ENCODE measurements around the gene SOAT1. TPM values are rescaled to one million over a fixed set of nuclear protein-coding genes. Genes with fewer than 3 reads are reported as not detected.

Gene SOAT1
- total RNA-seq, 1 donor from 2014 or later = 8.9 TPM

GRCh38 chr1:179322557-179322956 is 29.0 kb downstream of the SOAT1 start:
- no peak overlapping the region for H3K27ac ChIP-seq (ENCODE audit: low read depth, low read length)

GRCh38 chr1:179323436-179323835 is 29.8 kb downstream of the SOAT1 start:
- Histone ChIP-seq H3K4me1 (ENCODE audit: control insufficient read depth in 3 of 3, insufficient read depth in 3 of 3, low read length in 3 of 3) (no peaks in the 10 kb centered on the region), H3K4me3 (ENCODE audit: low read length in 3 of 3) (no peak overlapping the region), H3K27ac (ENCODE audit: low read depth, low read length) (no peak overlapping the region), H3K9ac (ENCODE audit: low read depth in 1 of 3, low read length in 3 of 3) (no peak overlapping the region), H3K36me3 (ENCODE audit: control insufficient read depth in 3 of 3, insufficient read depth in 3 of 3, low read length in 3 of 3) (peaks cover 0 to 9% (median 3%) of the 10 kb centered on the region in 3 donors), H3K9me3 (ENCODE audit: control insufficient read depth in 3 of 3, low read length in 3 of 3) (no peaks in the 10 kb centered on the region), H3K27me3 (ENCODE audit: control insufficient read depth in 3 of 3, insufficient read depth in 3 of 3, low read length in 3 of 3) (no peaks in the 10 kb centered on the region)

More at GRCh38 chr1:179322557-179322956, 29.0 kb downstream of the SOAT1 start:
- Histone ChIP-seq H3K4me1 (ENCODE audit: control insufficient read depth in 3 of 3, insufficient read depth in 3 of 3, low read length in 3 of 3) (no peaks in the 10 kb centered on the region), H3K9ac (ENCODE audit: low read depth in 1 of 3, low read length in 3 of 3) (no peak overlapping the region), H3K4me3 (ENCODE audit: low read length in 3 of 3) (no peak overlapping the region), H3K9me3 (ENCODE audit: control insufficient read depth in 3 of 3, low read length in 3 of 3) (no peaks in the 10 kb centered on the region), H3K27me3 (ENCODE audit: control insufficient read depth in 3 of 3, insufficient read depth in 3 of 3, low read length in 3 of 3) (no peaks in the 10 kb centered on the region), H3K36me3 (ENCODE audit: control insufficient read depth in 3 of 3, insufficient read depth in 3 of 3, low read length in 3 of 3) (peaks cover 0 to 9% (median 5%) of the 10 kb centered on the region in 3 donors)

- Histone ChIP-seq H3K4me3 (ENCODE audit: low read length in 3 of 3) (no peak overlapping the region), H3K27ac (ENCODE audit: low read depth, low read length) (no peak overlapping the region), H3K36me3 (ENCODE audit: control insufficient read depth in 3 of 3, insufficient read depth in 3 of 3, low read length in 3 of 3) (peaks cover 0 to 9% (median 0%) of the 10 kb centered on the region in 3 donors), H3K9ac (ENCODE audit: low read depth in 1 of 3, low read length in 3 of 3) (no peak overlapping the region), H3K27me3 (ENCODE audit: control insufficient read depth in 3 of 3, insufficient read depth in 3 of 3, low read length in 3 of 3) (no peaks in the 10 kb centered on the region), H3K9me3 (ENCODE audit: control insufficient read depth in 3 of 3, low read length in 3 of 3) (no peaks in the 10 kb centered on the region), H3K4me1 (ENCODE audit: control insufficient read depth in 3 of 3, insufficient read depth in 3 of 3, low read length in 3 of 3) (no peaks in the 10 kb centered on the region)
Measured at GRCh38 chr1:179325836-179326235, 32.2 kb downstream of the SOAT1 start.

GRCh38 chr1:179326746-179327145 is 33.1 kb downstream of the SOAT1 start:
- Histone ChIP-seq H3K36me3 (ENCODE audit: control insufficient read depth in 3 of 3, insufficient read depth in 3 of 3, low read length in 3 of 3) (peaks cover 0 to 9% (median 0%) of the 10 kb centered on the region in 3 donors), H3K4me1 (ENCODE audit: control insufficient read depth in 3 of 3, insufficient read depth in 3 of 3, low read length in 3 of 3) (no peaks in the 10 kb centered on the region), H3K27ac (ENCODE audit: low read depth, low read length) (no peak overlapping the region), H3K4me3 (ENCODE audit: low read length in 3 of 3) (no peak overlapping the region), H3K9me3 (ENCODE audit: control insufficient read depth in 3 of 3, low read length in 3 of 3) (no peaks in the 10 kb centered on the region), H3K27me3 (ENCODE audit: control insufficient read depth in 3 of 3, insufficient read depth in 3 of 3, low read length in 3 of 3) (no peaks in the 10 kb centered on the region), H3K9ac (ENCODE audit: low read depth in 1 of 3, low read length in 3 of 3) (no peak overlapping the region)

GRCh38 chr1:179327196-179327595 is 33.6 kb downstream of the SOAT1 start:
- H3K27me3 ChIP-seq (ENCODE audit: control insufficient read depth in 3 of 3, insufficient read depth in 3 of 3, low read length in 3 of 3) = no peaks in the 10 kb centered on the region
- H3K27ac ChIP-seq (ENCODE audit: low read depth, low read length) = no peak overlapping the region
- H3K36me3 ChIP-seq (ENCODE audit: control insufficient read depth in 3 of 3, insufficient read depth in 3 of 3, low read length in 3 of 3) = peaks cover 0 to 9% (median 0%) of the 10 kb centered on the region in 3 donors
- H3K9me3 ChIP-seq (ENCODE audit: control insufficient read depth in 3 of 3, low read length in 3 of 3) = no peaks in the 10 kb centered on the region
- H3K4me3 ChIP-seq (ENCODE audit: low read length in 3 of 3) = no peak overlapping the region
- no peaks in the 10 kb centered on the region for H3K4me1 ChIP-seq (ENCODE audit: control insufficient read depth in 3 of 3, insufficient read depth in 3 of 3, low read length in 3 of 3)
- H3K9ac ChIP-seq (ENCODE audit: low read depth in 1 of 3, low read length in 3 of 3) = no peak overlapping the region

- Histone ChIP-seq H3K36me3 (ENCODE audit: control insufficient read depth in 3 of 3, insufficient read depth in 3 of 3, low read length in 3 of 3) (peaks cover 0 to 9% (median 0%) of the 10 kb centered on the region in 3 donors), H3K4me3 (ENCODE audit: low read length in 3 of 3) (no peak overlapping the region), H3K4me1 (ENCODE audit: control insufficient read depth in 3 of 3, insufficient read depth in 3 of 3, low read length in 3 of 3) (no peaks in the 10 kb centered on the region), H3K27ac (ENCODE audit: low read depth, low read length) (no peak overlapping the region), H3K9me3 (ENCODE audit: control insufficient read depth in 3 of 3, low read length in 3 of 3) (no peaks in the 10 kb centered on the region), H3K9ac (ENCODE audit: low read depth in 1 of 3, low read length in 3 of 3) (no peak overlapping the region), H3K27me3 (ENCODE audit: control insufficient read depth in 3 of 3, insufficient read depth in 3 of 3, low read length in 3 of 3) (no peaks in the 10 kb centered on the region)
Measured at GRCh38 chr1:179327679-179328078, 34.1 kb downstream of the SOAT1 start.

GRCh38 chr1:179329862-179330261 is 36.3 kb downstream of the SOAT1 start:
- Histone ChIP-seq H3K4me3 (ENCODE audit: low read length in 3 of 3) (no peak overlapping the region), H3K36me3 (ENCODE audit: control insufficient read depth in 3 of 3, insufficient read depth in 3 of 3, low read length in 3 of 3) (no peaks in the 10 kb centered on the region)

GRCh38 chr1:179334440-179334839 is 40.8 kb downstream of the SOAT1 start:
- Histone ChIP-seq H3K36me3 (ENCODE audit: control insufficient read depth in 3 of 3, insufficient read depth in 3 of 3, low read length in 3 of 3) (peaks cover 3 to 4% (median 4%) of the 10 kb centered on the region in 3 donors), H3K4me3 (ENCODE audit: low read length in 3 of 3) (no peak overlapping the region), H3K27ac (ENCODE audit: low read depth, low read length) (no peak overlapping the region), H3K4me1 (ENCODE audit: control insufficient read depth in 3 of 3, insufficient read depth in 3 of 3, low read length in 3 of 3) (no peaks in the 10 kb centered on the region), H3K27me3 (ENCODE audit: control insufficient read depth in 3 of 3, insufficient read depth in 3 of 3, low read length in 3 of 3) (no peaks in the 10 kb centered on the region), H3K9me3 (ENCODE audit: control insufficient read depth in 3 of 3, low read length in 3 of 3) (no peaks in the 10 kb centered on the region), H3K9ac (ENCODE audit: low read depth in 1 of 3, low read length in 3 of 3) (no peak overlapping the region)

More at GRCh38 chr1:179329862-179330261, 36.3 kb downstream of the SOAT1 start:
- no peaks in the 10 kb centered on the region for H3K4me1 ChIP-seq (ENCODE audit: control insufficient read depth in 3 of 3, insufficient read depth in 3 of 3, low read length in 3 of 3)
- no peaks in the 10 kb centered on the region for H3K9me3 ChIP-seq (ENCODE audit: control insufficient read depth in 3 of 3, low read length in 3 of 3)
- H3K9ac ChIP-seq (ENCODE audit: low read depth in 1 of 3, low read length in 3 of 3) = no peak overlapping the region
- no peak overlapping the region for H3K27ac ChIP-seq (ENCODE audit: low read depth, low read length)
- no peaks in the 10 kb centered on the region for H3K27me3 ChIP-seq (ENCODE audit: control insufficient read depth in 3 of 3, insufficient read depth in 3 of 3, low read length in 3 of 3)

GRCh38 chr1:179337288-179337687 is 43.7 kb downstream of the SOAT1 start:
- Histone ChIP-seq H3K27me3 (ENCODE audit: control insufficient read depth in 3 of 3, insufficient read depth in 3 of 3, low read length in 3 of 3) (no peaks in the 10 kb centered on the region), H3K27ac (ENCODE audit: low read depth, low read length) (no peak overlapping the region), H3K36me3 (ENCODE audit: control insufficient read depth in 3 of 3, insufficient read depth in 3 of 3, low read length in 3 of 3) (peaks cover 3 to 12% (median 8%) of the 10 kb centered on the region in 3 donors), H3K4me1 (ENCODE audit: control insufficient read depth in 3 of 3, insufficient read depth in 3 of 3, low read length in 3 of 3) (no peaks in the 10 kb centered on the region), H3K9ac (ENCODE audit: low read depth in 1 of 3, low read length in 3 of 3) (no peak overlapping the region), H3K9me3 (ENCODE audit: control insufficient read depth in 3 of 3, low read length in 3 of 3) (no peaks in the 10 kb centered on the region), H3K4me3 (ENCODE audit: low read length in 3 of 3) (no peak overlapping the region)

GRCh38 chr1:179337942-179338560 is 44.5 kb downstream of the SOAT1 start:
- no peak overlapping the region for H3K27ac ChIP-seq (ENCODE audit: low read depth, low read length)
- H3K4me1 ChIP-seq (ENCODE audit: control insufficient read depth in 3 of 3, insufficient read depth in 3 of 3, low read length in 3 of 3) = no peaks in the 10 kb centered on the region
- H3K9me3 ChIP-seq (ENCODE audit: control insufficient read depth in 3 of 3, low read length in 3 of 3) = no peaks in the 10 kb centered on the region
- H3K4me3 ChIP-seq (ENCODE audit: low read length in 3 of 3) = no peak overlapping the region
- H3K36me3 ChIP-seq (ENCODE audit: control insufficient read depth in 3 of 3, insufficient read depth in 3 of 3, low read length in 3 of 3) = peaks cover 3 to 13% (median 8%) of the 10 kb centered on the region in 3 donors
- no peak overlapping the region for H3K9ac ChIP-seq (ENCODE audit: low read depth in 1 of 3, low read length in 3 of 3)
- no peaks in the 10 kb centered on the region for H3K27me3 ChIP-seq (ENCODE audit: control insufficient read depth in 3 of 3, insufficient read depth in 3 of 3, low read length in 3 of 3)

All from skeletal muscle tissue (tissue), 4 donors.